GM12865 (cell line): ENCODE results near the gene OR6Q1.

ENCODE experiments used
- DNase-seq: peaks from one replicate; pipeline ENCODE4 v3.0.0; 2010; ENCODE audit warnings: low read depth
- H3K4me3 ChIP-seq: 2 replicates; pipeline ENCODE4 v1.5.1; 2011; ENCODE audit warnings: mild to moderate bottlenecking, low read depth, low read length, control low read depth
- TF ChIP-seq, protein P1 (sequence below): IDR thresholded peaks from 2 replicates; pipeline ENCODE4 v1.5.1; 2011; ENCODE audit warnings: low read length, control low read depth, low read depth, inconsistent platforms; ENCODE audit not compliant: insufficient read depth; ENCODE audit errors: missing control alignments

The OR6Q1 gene

GRCh38 chr11:58061813-58062212 lies 31.1 kb downstream of the OR6Q1 start:
- H3K4me3 ChIP-seq = no peak overlapping the region
- TF ChIP-seq, protein P1, sequence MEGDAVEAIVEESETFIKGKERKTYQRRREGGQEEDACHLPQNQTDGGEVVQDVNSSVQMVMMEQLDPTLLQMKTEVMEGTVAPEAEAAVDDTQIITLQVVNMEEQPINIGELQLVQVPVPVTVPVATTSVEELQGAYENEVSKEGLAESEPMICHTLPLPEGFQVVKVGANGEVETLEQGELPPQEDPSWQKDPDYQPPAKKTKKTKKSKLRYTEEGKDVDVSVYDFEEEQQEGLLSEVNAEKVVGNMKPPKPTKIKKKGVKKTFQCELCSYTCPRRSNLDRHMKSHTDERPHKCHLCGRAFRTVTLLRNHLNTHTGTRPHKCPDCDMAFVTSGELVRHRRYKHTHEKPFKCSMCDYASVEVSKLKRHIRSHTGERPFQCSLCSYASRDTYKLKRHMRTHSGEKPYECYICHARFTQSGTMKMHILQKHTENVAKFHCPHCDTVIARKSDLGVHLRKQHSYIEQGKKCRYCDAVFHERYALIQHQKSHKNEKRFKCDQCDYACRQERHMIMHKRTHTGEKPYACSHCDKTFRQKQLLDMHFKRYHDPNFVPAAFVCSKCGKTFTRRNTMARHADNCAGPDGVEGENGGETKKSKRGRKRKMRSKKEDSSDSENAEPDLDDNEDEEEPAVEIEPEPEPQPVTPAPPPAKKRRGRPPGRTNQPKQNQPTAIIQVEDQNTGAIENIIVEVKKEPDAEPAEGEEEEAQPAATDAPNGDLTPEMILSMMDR = no peak
- no peak for DNase-seq

DNA sequence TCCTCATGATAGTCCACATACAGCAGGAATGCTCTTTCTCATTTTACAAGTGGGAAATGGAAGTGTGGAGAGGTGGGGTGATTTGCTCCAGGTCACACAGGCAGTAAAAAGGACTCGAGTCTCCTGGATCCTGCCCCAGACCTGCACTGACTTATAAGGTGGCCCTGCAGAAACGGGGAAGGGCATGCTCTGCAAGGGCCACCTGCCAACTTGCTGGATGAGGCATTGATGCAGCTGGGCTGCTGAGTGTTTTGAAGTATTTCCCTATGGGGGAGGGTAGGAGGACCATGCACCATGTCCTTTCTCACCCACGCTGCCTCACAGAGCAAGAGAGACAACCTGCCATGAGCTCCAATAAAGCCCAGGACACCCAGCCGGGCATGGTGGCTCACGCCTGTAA lies 36.9 kb downstream of the OR6Q1 start:
- H3K4me3 ChIP-seq = no peak overlapping the region
- TF ChIP-seq, protein P1 = no peak
- DNase-seq = no peak

DNA sequence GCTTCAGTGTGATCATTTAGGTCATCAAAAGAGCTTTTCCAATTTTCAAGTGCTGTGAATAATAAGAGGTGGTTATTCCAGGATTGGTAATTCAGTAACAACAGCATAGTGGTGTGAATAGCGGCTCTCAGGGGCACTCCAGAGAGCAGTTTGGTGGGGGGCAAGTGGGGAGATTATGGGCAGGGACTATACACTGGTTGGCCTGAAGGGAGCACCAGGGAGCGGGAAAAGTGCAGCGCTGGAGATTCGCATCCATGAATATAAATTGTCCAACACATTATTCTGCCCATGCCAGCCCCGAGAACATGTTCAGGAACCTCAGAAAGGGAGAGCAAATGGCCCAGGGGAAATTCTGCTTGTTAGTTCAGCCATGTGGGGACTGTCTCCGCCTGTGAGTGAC lies 37.9 kb downstream of the OR6Q1 start:
- no peak overlapping the region for H3K4me3 ChIP-seq
- TF ChIP-seq, protein P1 = no peak
- no peak for DNase-seq

DNA sequence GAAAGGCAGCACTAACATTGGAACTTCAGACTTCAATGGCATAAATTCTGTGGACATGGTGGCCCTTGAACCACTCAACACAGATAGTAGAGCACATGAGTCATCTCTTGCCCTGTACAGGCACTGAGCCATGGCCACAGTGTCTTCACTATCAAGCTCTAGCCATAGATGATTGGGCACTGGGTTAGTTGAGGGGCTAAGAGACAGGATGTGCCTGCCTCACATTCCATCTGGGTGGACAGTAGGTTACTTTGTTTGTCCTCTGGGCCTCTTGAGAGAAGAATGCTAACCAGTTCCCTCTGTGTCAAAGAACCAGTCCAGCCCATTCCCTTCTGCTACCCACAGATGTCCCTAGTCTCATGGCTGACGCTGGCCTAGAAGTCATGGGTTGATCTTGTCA lies 39.8 kb downstream of the OR6Q1 start:
- no peak for DNase-seq
- TF ChIP-seq, protein P1 = no peak
- H3K4me3 ChIP-seq = no peak overlapping the region

GRCh38 chr11:58075781-58076180 lies 45.0 kb downstream of the OR6Q1 start:
- H3K4me3 ChIP-seq = no peak overlapping the region
- TF ChIP-seq, protein P1 = no peak
- DNase-seq = no peak
